Neuronal stem cell (in vitro differentiated cells): Measurements from ENCODE around the gene TMED8.

Experiments
- DNase-seq: peaks from one replicate; pipeline ENCODE4 v3.0.0-alpha.2; 2013; ENCODE audit warnings: low spot score
- H2AFZ ChIP-seq: one replicate; pipeline ENCODE4 v1.6.1; 2013; ENCODE audit warnings: mild to moderate bottlenecking, low read length, inconsistent platforms
- H2AK5ac ChIP-seq: 2 replicates; pipeline ENCODE4 v1.6.1; 2013; ENCODE audit warnings: low read depth, mild to moderate bottlenecking, inconsistent platforms, low read length, moderate library complexity, mixed read lengths
- H2BK120ac ChIP-seq: 2 replicates; pipeline ENCODE4 v1.6.1; 2013; ENCODE audit warnings: low read depth, mild to moderate bottlenecking, inconsistent platforms, low read length, moderate library complexity, mixed read lengths
- H2BK12ac ChIP-seq: one replicate; pipeline ENCODE4 v1.6.1; 2013; ENCODE audit warnings: low read length, inconsistent platforms
- H2BK15ac ChIP-seq: 2 replicates; pipeline ENCODE4 v1.6.1; 2013; ENCODE audit warnings: mild to moderate bottlenecking, low read length, inconsistent platforms, mixed read lengths
- H2BK5ac ChIP-seq: one replicate; pipeline ENCODE4 v1.6.1; 2013; ENCODE audit warnings: inconsistent platforms, mild to moderate bottlenecking, low read length, moderate library complexity
- H3K14ac ChIP-seq: one replicate; pipeline ENCODE4 v1.6.1; 2013; ENCODE audit warnings: low read length, inconsistent platforms
- H3K18ac ChIP-seq: 2 replicates; pipeline ENCODE4 v1.6.1; 2013; ENCODE audit warnings: low read length, inconsistent platforms
- H3K23ac ChIP-seq: 2 replicates; pipeline ENCODE4 v1.6.1; 2013; ENCODE audit warnings: low read depth, mild to moderate bottlenecking, mixed read lengths, low read length, inconsistent platforms; ENCODE audit not compliant: poor library complexity
- H3K27ac ChIP-seq: replicated peaks from 3 replicates; pipeline ENCODE4 v1.5.1; 2013; ENCODE audit warnings: low read length, inconsistent platforms
- H3K27me3 ChIP-seq, 3 experiments: 2 replicates each; pipeline ENCODE4 v1.6.1; 2013; ENCODE audit warnings: low read length in 3 of 3, mild to moderate bottlenecking in 2 of 3, inconsistent platforms in 1 of 3, low read depth in 1 of 3, mixed read lengths in 1 of 3, moderate library complexity in 1 of 3; ENCODE audit not compliant: control insufficient read depth in 3 of 3, insufficient read depth in 3 of 3
- H3K36me3 ChIP-seq, 2 donors: replicated peaks in 1 of 2; 2 replicates each; pipeline ENCODE4 v1.6.1; 2013; ENCODE audit warnings: low read length in 2 of 2; ENCODE audit not compliant: control insufficient read depth in 2 of 2, insufficient read depth in 2 of 2
- H3K4ac ChIP-seq: 2 replicates; pipeline ENCODE4 v1.6.1; 2013; ENCODE audit warnings: inconsistent platforms, mild to moderate bottlenecking, low read length, moderate library complexity
- H3K4me1 ChIP-seq, 2 donors: 1 replicate in 1 of 2; 2 replicates in 1 of 2; pipeline ENCODE4 v1.6.1; 2013; ENCODE audit warnings: low read length in 2 of 2, low read depth in 1 of 2; ENCODE audit not compliant: control insufficient read depth in 2 of 2, insufficient read depth in 1 of 2
- H3K4me2 ChIP-seq: one replicate; pipeline ENCODE4 v1.6.1; 2013; ENCODE audit warnings: mild to moderate bottlenecking, low read length, inconsistent platforms; ENCODE audit not compliant: insufficient read depth, poor library complexity, severe bottlenecking
- H3K4me3 ChIP-seq, 2 donors: 2 replicates each; pipeline ENCODE4 v1.5.1; 2013; ENCODE audit warnings: low read length in 2 of 2, mild to moderate bottlenecking in 2 of 2, inconsistent platforms in 1 of 2, moderate library complexity in 1 of 2
- H3K79me1 ChIP-seq: one replicate; pipeline ENCODE4 v1.6.1; 2013; ENCODE audit warnings: low read depth, mild to moderate bottlenecking, inconsistent platforms, low read length, moderate library complexity
- H3K9ac ChIP-seq: one replicate; pipeline ENCODE4 v1.6.1; 2013; ENCODE audit warnings: mild to moderate bottlenecking, low read depth, low read length, inconsistent platforms; ENCODE audit not compliant: poor library complexity
- H3K9me3 ChIP-seq, 2 donors: replicated peaks in 1 of 2; 2 replicates each; pipeline versions ENCODE3 to v1.6.1; 2013; ENCODE audit warnings: low read length in 2 of 2, mild to moderate bottlenecking in 2 of 2, inconsistent platforms in 1 of 2, low read depth in 1 of 2, mixed read lengths in 1 of 2, moderate library complexity in 1 of 2; ENCODE audit not compliant: control insufficient read depth in 2 of 2, insufficient read depth in 1 of 2
- H4K8ac ChIP-seq: one replicate; pipeline ENCODE4 v1.6.1; 2013; ENCODE audit warnings: low read depth, mild to moderate bottlenecking, inconsistent platforms, low read length, moderate library complexity
- H4K91ac ChIP-seq: one replicate; pipeline ENCODE4 v1.6.1; 2013; ENCODE audit warnings: low read length, low read depth, mild to moderate bottlenecking, inconsistent platforms; ENCODE audit not compliant: poor library complexity
- WGBS, 2 donors: extraction: QIAGEN DNeasy Blood & Tissue Kit; methylation state at CpG; one replicate each; pipeline ENCODE4 v1.1.7; 2013; ENCODE audit warnings: missing lambda C conversion rate in 2 of 2, mixed read lengths in 1 of 2; ENCODE audit not compliant: insufficient read length in 2 of 2, insufficient replicate concordance in 1 of 2; ENCODE audit errors: extremely low coverage in 2 of 2; 5-methylcytosine and 5-hydroxymethylcytosine counted together

TMED8 gene

DNA sequence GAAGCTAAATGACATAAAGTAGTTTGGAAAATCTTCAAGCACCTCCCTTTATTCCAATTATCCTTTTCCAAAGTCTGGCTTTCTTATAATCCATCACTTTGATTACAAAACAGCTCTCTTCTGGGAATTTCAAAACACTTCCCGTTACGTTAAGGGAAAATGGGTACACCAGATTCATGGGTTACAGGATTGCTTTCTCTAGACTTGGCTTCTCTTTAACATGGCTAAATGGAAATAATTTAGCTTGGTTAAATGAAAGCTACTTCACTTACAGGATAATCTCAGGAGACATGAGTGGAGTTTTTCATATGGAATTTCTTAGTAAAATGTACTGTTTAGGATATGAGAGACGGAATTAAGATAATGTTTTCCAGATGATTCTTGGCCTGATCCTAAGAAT is 41.3 kb downstream of the TMED8 start:
- Histone ChIP-seq H2AFZ (no peak overlapping the region), H3K9ac (no peak overlapping the region), H3K79me1 (no peaks in the 10 kb centered on the region), H3K27me3 (no peaks in the 10 kb centered on the region), H2BK5ac (no peak overlapping the region), H2BK120ac (no peak overlapping the region), H3K4me2 (no peak overlapping the region), H3K9me3 (no peaks in the 10 kb centered on the region), H3K27ac (no peak overlapping the region), H2AK5ac (no peak overlapping the region), H4K91ac (no peak overlapping the region), H3K4ac (no peak overlapping the region), H3K18ac (no peak overlapping the region), H3K4me1 (no peaks in the 10 kb centered on the region), H3K4me3 (no peak overlapping the region), H3K23ac (no peak overlapping the region), H4K8ac (no peak overlapping the region), H2BK15ac (no peak overlapping the region), H2BK12ac (no peak overlapping the region), H3K36me3 (peaks cover 2 to 27% of the 10 kb centered on the region in 2 donors), H3K14ac (no peak overlapping the region)
- no CpG with 5 or more reads among the region's 3 CpGs for WGBS, 2 donors
- no peak for DNase-seq

DNA sequence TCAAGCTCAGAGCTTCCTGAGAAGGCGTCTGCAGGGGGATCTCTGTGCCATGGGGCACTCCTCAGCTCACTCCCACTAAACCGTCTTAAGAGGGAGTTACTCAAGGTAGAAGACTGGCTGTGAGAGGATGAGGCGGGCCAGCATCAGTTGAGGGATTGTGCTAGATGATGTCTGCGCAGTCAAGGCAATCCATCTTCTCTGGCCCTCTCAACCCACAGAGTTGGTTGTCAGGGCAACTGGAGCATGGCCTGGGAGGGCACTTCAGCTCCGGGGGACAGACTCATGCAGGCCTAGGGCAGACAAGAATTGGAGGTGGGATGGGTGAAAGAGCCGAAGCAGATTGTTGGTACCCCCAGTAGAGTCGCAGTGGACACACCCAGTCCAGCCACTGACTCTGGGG is 47.0 kb downstream of the TMED8 start:
- no peaks in the 10 kb centered on the region for H3K36me3 ChIP-seq
- H3K79me1 ChIP-seq: no peaks in the 10 kb centered on the region
- no peak overlapping the region for H3K4ac ChIP-seq
- H3K9me3 ChIP-seq: no peaks in the 10 kb centered on the region
- no peak overlapping the region for H2BK120ac ChIP-seq
- peak overlapping the region; percentile 39 for H2BK5ac ChIP-seq
- no peak overlapping the region for H2BK15ac ChIP-seq
- DNase-seq: no peak
- H3K4me2 ChIP-seq: no peak overlapping the region
- H3K23ac ChIP-seq: peak overlapping the region; percentile 61
- no peaks in the 10 kb centered on the region for H3K27me3 ChIP-seq
- no peak overlapping the region for H4K91ac ChIP-seq
- no peak overlapping the region for H2AFZ ChIP-seq
- WGBS, 2 donors: no CpG with 5 or more reads among the region's 7 CpGs
- H3K9ac ChIP-seq: no peak overlapping the region
- no peak overlapping the region for H3K14ac ChIP-seq
- H2BK12ac ChIP-seq: no peak overlapping the region
- H3K27ac ChIP-seq: no peak overlapping the region
- H2AK5ac ChIP-seq: no peak overlapping the region
- no peak overlapping the region for H3K4me3 ChIP-seq
- no peaks in the 10 kb centered on the region for H3K4me1 ChIP-seq
- peak overlapping the region; percentile 13 for H3K18ac ChIP-seq
- no peak overlapping the region for H4K8ac ChIP-seq

DNA sequence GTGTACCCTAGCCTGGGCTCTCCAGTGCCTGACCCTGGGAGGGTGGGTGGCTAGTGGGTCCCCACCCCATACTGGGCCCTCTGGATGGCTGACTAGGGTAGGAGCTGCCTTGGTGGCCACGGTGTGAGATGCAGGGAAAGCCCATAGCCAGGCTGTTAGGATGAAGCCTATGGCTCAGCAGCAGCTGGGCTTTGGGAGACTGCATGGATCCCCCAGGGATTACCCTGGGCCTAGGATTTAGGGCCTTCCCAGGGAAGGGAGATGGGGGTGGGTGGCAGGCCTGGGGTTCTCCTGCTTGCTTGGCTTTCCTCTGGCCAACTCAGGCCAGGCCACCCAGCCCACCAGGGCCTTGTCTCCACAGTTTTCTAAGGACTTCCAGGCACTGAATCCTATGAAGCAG is 49.8 kb downstream of the TMED8 start:
- H3K23ac ChIP-seq: no peak overlapping the region
- H3K9me3 ChIP-seq: no peaks in the 10 kb centered on the region
- H3K9ac ChIP-seq: no peak overlapping the region
- no peak overlapping the region for H2BK120ac ChIP-seq
- H2BK15ac ChIP-seq: no peak overlapping the region
- no peak overlapping the region for H4K8ac ChIP-seq
- H3K18ac ChIP-seq: no peak overlapping the region
- peaks cover 4 to 5% of the 10 kb centered on the region in 2 donors for H3K4me1 ChIP-seq
- no peak overlapping the region for H3K4me2 ChIP-seq
- H3K79me1 ChIP-seq: no peaks in the 10 kb centered on the region
- WGBS, 2 donors: no CpG with 5 or more reads among the region's 1 CpG
- H2AFZ ChIP-seq: no peak overlapping the region
- no peak overlapping the region for H3K4me3 ChIP-seq
- no peak overlapping the region for H2AK5ac ChIP-seq
- H3K27me3 ChIP-seq: no peaks in the 10 kb centered on the region
- no peaks in the 10 kb centered on the region for H3K36me3 ChIP-seq
- no peak overlapping the region for H2BK5ac ChIP-seq
- H3K14ac ChIP-seq: no peak overlapping the region
- no peak overlapping the region for H3K27ac ChIP-seq
- DNase-seq: no peak
- no peak overlapping the region for H3K4ac ChIP-seq
- no peak overlapping the region for H4K91ac ChIP-seq
- no peak overlapping the region for H2BK12ac ChIP-seq

DNA sequence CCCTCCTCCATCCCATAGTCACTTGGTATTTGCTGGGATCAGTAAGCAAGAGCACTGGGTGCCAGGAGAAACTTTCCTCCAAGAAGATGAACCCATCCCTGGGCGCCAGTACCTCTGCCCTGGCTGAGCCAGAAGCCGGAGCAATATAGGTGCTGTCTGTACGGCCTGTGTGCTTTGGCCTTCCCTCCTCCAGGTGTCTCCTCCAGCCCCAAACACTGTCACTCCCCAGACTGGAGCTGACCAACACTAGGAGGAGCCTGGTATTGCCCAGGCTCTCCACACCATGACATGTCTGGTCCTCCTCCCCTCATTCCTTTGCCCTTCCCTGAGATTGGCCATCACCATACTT is 51.2 kb downstream of the TMED8 start:
- Histone ChIP-seq H3K4me3 (no peak overlapping the region), H3K23ac (no peak overlapping the region), H3K36me3 (no peaks in the 10 kb centered on the region), H3K4me1 (peaks cover 7 to 9% of the 10 kb centered on the region in 2 donors), H3K79me1 (no peaks in the 10 kb centered on the region), H2BK120ac (no peak overlapping the region), H3K18ac (no peak overlapping the region), H3K9ac (no peak overlapping the region), H2BK5ac (no peak overlapping the region), H3K4me2 (no peak overlapping the region), H4K91ac (no peak overlapping the region), H3K14ac (no peak overlapping the region), H2BK12ac (no peak overlapping the region), H3K9me3 (no peaks in the 10 kb centered on the region), H3K27ac (no peak overlapping the region), H2AFZ (no peak overlapping the region), H4K8ac (no peak overlapping the region), H2AK5ac (no peak overlapping the region), H3K4ac (no peak overlapping the region), H2BK15ac (no peak overlapping the region), H3K27me3 (no peaks in the 10 kb centered on the region)
- DNase-seq: no peak
- no CpG with 5 or more reads among the region's 3 CpGs for WGBS, 2 donors
